PC-9 (cell line): Measurements from ENCODE around the gene LRIG1.

ENCODE experiments used
- CTCF ChIP-seq: fragments of 200-600 bp; sonication (generic); conservative IDR thresholded peaks from 2 replicates; pipeline ENCODE4 v1.6.1; 2017; ENCODE audit warnings: mixed run types, antibody characterized with exemption, mild to moderate bottlenecking, moderate library complexity
- EZH2 ChIP-seq: fragments of 200-600 bp; sonication (generic); IDR thresholded peaks from 2 replicates; pipeline ENCODE4 v1.8.0; 2017; ENCODE audit warnings: antibody characterized with exemption, low read depth

- TF ChIP-seq CTCF: no peak
- no peak for TF ChIP-seq EZH2
Observed at GRCh38 chr3:66386925-66387650, 113.7 kb downstream of the LRIG1 start.
